HG02884 (cell line): ENCODE data around the gene CANX.

Source experiments
- ATAC-seq: cut with Tn5 transposase; IDR thresholded peaks from one replicate; pipeline ENCODE4 v1.9.1; 2021; ENCODE audit warnings: mild to moderate bottlenecking, moderate library complexity; ENCODE audit not compliant: unreplicated experiment

The CANX gene

GRCh38 chr5:179773686-179774040 is 74.9 kb downstream of the CANX start:
- no peak for ATAC-seq

GRCh38 chr5:179774442-179774841 is 75.7 kb downstream of the CANX start:
- ATAC-seq, result no peak

GRCh38 chr5:179776411-179776938 is 77.7 kb downstream of the CANX start:
- no peak for ATAC-seq

- no peak for ATAC-seq
Observed at GRCh38 chr5:179777456-179777855, 78.7 kb downstream of the CANX start.

- no peak for ATAC-seq
Observed at GRCh38 chr5:179777909-179778308, 79.1 kb downstream of the CANX start.

- no peak for ATAC-seq
Observed at GRCh38 chr5:179778591-179778990, 79.8 kb downstream of the CANX start.

GRCh38 chr5:179779826-179780225 is 81.1 kb downstream of the CANX start:
- no peak for ATAC-seq

- ATAC-seq, result no peak
Observed at GRCh38 chr5:179780362-179780761, 81.6 kb downstream of the CANX start.
